Dermis microvascular lymphatic vessel endothelial cell (primary cell): ENCODE results near the gene PDE1A. TPM values are rescaled to one million over a fixed set of nuclear protein-coding genes. Genes with fewer than 3 reads are reported as not detected.
A peak's percentile ranks its signal among the peaks of the same experiment; 100 is the strongest.

Experiments
- DNase-seq, 2 donors: peaks; one replicate each; pipeline versions ENCODE4 v3.0.0 to v3.0.0-alpha.2; 2010; ENCODE audit warnings: low read depth in 2 of 2
- total RNA-seq: library from RNA; depleted of rRNA; stranded (reverse); fragments of >200 nt; gene quantifications from 2 replicates; pipeline ENCODE4 v1.2.1, GENCODE V29; 2014

PDE1A gene
- 6.0 and 10.5 TPM in 2 replicates for total RNA-seq

DNA sequence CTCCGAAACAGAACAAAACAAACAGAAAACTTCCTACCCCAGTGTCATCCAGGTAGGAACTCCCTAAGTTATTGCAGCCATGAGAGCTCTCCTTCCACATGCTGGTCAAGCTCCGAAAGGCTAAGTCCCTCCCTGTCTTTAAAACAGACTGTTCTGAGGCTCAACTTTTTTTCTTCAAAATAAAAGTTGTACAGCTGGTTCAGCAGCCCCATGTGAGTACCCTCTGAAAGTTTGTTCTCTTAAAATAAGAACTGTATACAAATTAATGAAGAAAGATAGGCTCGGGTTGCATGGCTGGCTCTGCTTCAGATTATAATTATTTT, at the start of gene PDE1A:
Gene PDE1A (minus strand): TSS at position 119 of the 323 bp plus-strand sequence.
- DNase-seq = no peak

- no peak for DNase-seq
These were observed 46.8 kb upstream of the PDE1A start for GRCh38 chr2:182473635-182474034.

- no peak for DNase-seq
These were observed 36.9 kb upstream of the PDE1A start for GRCh38 chr2:182463760-182464159.

DNA sequence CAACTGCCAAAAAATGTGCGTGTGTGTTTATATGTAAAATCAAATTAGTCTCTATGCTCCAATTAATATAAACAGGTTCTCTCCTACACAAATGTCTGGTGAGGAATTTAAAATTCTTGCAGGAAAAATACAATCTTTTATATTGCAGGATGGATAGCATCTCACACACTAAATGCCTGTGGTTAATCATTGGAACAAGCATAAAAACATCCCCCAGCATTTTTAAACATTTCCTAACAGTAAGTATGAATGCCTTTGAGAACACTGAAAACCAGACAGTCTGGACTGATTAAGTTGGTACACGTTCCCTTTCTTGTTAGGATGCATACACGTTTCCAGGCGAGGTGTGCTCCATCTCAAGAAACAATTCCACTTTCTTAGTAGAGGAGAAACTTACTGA, 29.9 kb upstream of the PDE1A start:
- DNase-seq = no peak

- DNase-seq = no peak
These were observed 25.7 kb upstream of the PDE1A start for GRCh38 chr2:182452456-182452990.

GRCh38 chr2:182448371-182448770, 21.5 kb upstream of the PDE1A start:
- no peak for DNase-seq

GRCh38 chr2:182447863-182448262, 21.0 kb upstream of the PDE1A start:
- DNase-seq = no peak

GRCh38 chr2:182447163-182447562, 20.3 kb upstream of the PDE1A start:
- no peak for DNase-seq

DNA sequence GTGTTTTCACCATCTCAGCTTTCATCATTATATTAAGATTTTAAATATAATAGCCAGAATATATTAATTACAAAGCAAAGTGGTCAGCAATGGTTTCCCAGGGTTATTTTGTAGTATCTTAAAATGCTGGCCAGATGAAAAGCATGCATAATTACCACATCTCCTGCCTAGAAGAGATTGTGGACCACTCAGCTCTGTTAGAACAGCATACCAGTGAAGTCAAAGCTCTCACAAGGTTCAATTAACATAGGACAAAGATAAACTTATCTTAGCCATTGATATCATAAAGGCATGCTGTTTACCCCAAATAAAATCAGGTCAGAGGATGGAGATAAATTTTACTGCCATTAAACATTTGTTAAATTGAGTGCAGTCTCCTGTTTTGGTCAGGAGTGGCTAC, 19.3 kb upstream of the PDE1A start:
- no peak for DNase-seq

DNA sequence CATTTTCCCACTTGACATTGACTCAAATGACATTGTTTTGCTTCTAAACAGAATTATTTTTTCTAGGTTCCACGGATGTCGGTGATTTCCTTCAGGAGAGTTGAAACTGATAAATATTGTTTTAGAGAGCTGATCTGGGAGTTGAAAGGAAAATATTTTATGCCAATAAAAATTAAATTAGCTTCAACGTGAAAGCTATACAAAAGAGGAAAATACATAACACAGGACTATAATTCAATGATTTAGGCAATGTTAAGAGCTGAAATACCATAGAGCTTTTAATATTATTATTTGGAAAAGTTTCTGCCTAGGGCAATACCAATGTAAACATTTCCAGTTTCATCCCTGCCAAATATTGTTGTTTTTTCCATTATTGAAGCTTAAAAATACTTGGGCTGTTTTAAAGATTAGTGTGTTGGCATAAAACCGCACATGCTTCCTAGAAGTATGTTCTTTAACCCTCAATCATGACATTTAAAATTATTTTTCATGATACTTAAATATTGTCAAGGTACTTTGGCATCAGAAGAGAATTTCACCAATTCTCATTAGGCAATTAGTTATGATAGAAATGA, 18.6 kb upstream of the PDE1A start:
- DNase-seq = peak in 1 of 2 donors; percentile 50

DNA sequence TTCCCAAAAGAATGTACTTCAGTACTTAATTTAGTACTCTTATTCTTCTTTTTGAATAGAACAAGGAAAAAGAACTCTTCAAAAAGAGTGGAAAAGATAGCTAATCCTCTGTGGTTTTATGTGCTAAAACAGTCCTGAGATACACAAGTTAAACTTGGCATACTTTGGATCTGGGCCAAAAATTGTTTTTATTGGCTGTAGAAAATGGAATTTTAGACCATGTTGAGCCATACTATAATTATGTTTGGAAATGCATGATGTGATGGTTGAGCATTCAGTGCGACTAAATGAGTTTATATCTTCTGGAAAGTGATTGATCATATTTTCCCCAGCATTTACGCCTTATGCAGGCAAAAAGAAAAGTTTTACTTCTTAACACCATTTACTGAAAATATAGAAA, 18.0 kb upstream of the PDE1A start:
- peak; percentile 64 to 65 for DNase-seq

- DNase-seq = no peak
These were observed 17.3 kb upstream of the PDE1A start for GRCh38 chr2:182444170-182444569.

- DNase-seq = no peak
These were observed 9.4 kb upstream of the PDE1A start for GRCh38 chr2:182436252-182436651.

GRCh38 chr2:182435754-182436153, 8.9 kb upstream of the PDE1A start:
- DNase-seq = no peak

DNA sequence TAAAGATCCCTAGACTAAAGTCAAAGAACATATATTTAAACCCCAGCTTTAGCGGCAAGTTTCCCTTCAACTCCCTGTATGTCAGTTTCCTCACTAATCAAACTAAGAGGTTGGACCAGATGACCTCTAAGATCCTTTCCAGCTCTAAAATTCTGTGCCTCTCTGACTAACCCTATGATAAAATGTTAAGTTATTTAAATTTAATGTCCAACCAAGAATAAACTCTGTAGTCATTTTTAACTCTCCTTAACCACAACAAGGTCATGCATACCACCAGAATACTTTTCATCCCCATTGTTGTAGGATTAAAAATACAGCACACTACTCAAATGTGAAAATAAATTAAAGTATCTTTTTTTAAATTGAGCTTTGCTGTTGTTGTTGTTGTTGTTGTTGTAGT, 5.2 kb upstream of the PDE1A start:
- no peak for DNase-seq

DNA sequence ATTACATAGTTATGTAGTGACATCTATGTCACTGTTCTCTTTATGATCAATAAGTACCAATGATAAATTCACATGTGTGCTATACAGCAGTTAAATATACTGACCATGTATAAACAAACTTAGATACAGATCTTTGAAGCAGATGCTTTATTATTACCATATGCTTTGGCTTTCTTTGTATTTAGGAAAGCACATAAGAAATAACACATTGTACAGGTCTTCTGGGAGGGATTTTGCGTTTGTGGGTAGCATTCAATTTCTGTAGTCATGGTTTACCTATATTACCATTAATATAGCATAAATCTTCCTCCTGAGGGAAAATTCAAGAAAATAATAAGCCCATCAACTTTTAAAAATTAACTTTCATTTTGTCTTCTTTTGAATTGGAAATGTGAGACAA, 1.6 kb upstream of the PDE1A start:
- DNase-seq = no peak

DNA sequence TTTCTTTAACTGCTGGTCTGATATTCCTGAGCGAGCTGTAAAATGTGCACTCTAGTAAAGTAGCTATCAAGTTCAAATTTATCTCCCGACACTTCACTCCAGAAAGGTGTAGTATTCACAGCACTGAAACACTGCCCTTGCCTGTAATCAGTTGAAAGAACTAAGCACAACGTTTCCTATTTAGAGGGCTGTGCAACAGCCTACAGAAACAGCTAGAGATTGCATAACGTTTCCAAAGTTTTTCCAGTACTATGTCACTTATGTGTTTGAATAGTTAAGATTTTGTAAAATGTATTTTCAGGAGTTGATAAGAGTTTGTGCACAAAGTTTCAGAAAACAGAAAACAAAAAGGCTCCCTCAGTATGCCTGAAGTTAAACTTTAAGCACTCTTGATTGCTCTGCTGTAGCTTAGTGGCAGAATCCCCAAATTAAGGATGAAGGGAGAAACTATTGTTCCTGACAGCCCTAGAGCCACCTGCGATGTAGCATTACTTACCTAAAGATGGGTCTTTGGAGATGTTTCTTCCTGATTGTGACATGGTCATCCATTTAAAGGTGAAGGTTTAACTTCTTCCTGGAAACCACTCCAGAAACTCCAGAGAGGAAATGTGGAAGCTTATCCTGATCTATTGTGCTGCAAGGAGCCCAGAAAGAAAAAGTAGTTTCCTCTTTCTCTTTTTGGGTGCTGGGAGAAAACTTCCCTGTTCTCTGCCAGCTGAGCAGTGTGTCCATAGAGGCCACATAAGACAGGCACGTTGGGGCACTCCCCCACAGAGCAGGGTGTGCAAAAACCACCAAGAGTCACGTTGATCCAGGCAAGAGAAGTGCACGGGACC, 536 bp downstream of the PDE1A start:
- DNase-seq = no peak

- no peak for DNase-seq
These were observed 4.0 kb downstream of the PDE1A start for GRCh38 chr2:182422864-182423263.

DNA sequence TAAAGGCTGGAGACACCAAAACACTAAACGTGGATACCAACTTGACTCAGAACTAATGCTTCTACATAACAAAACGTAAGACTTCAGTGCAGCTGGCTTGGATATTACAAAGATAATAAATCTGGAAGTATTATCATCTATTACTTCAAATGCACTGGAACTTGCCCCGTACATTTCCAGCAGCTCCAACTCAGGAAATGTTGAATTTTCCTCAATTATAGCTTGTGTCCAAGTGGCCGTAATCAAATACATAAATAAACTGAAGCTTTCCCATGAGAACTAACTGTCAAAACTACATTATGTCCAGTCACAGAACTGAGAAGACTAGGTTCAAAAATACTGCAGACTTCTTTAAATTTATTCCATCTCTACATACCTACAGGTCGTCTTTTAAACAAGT, 6.2 kb downstream of the PDE1A start:
- no peak for DNase-seq

- DNase-seq = no peak
These were observed 10.0 kb downstream of the PDE1A start for GRCh38 chr2:182416861-182417260.

GRCh38 chr2:182416191-182416590, 10.6 kb downstream of the PDE1A start:
- DNase-seq = no peak

DNA sequence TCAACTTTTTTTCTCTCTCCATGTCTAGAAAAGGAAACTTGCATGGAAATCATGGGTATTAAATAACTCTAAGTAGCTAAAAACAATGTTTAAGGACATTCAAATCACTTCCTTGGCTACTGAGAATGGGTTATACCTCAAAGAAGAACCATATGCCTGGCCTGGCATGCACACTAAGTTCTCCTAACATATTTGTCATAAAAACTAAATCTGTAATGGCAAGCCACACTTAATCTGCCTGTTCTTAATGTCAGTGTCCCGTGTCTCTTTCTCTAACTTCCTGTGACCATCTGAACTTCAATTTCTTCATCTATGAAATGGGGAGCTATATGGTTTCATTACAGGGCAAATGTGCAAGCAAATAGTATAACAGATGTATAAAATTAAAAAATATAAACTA, 11.1 kb downstream of the PDE1A start:
- DNase-seq = no peak

GRCh38 chr2:182412858-182413257, 14.0 kb downstream of the PDE1A start:
- DNase-seq = no peak
